Heart left ventricle (tissue), 13 donors: ENCODE results near the gene MYO6.

ENCODE experiments used
- POLR2A ChIP-seq, 2 donors: fragments of 450-650 bp; IDR thresholded peaks; one replicate each; pipeline ENCODE4 v1.6.1; 2017; ENCODE audit warnings: antibody characterized with exemption in 2 of 2, mild to moderate bottlenecking in 2 of 2, moderate library complexity in 2 of 2
- TF ChIP-seq, protein P1 (sequence below), 12 donors: fragments of 200-600 bp; sonication (generic) in 4 of 12; IDR thresholded peaks; one replicate each; pipeline versions ENCODE4 v1.5.0 to v1.8.0; 2018 to 2022; ENCODE audit warnings: antibody characterized with exemption in 12 of 12, mild to moderate bottlenecking in 5 of 12
- donor health status: ischemic (EF 13 %, LVEDD 7.1; RV severe dilation, severe dysfunction).
- donor health status: DM: no; HTN: yes; CAD: no.
- donor health status: DM: no; HTN: no; CAD: no.
- donor health status: ischemic (EF 25% LVEDD 6.9; RV normal size, moderate dysfunction).
- donor health status: ischemic (EF 25% LVEDD 5.7; RV mildly dilated, moderate dysfunction).
- donor health status: ischemic (EF 35%, LVEDD 5.7; RV mildly dilated, moderate dysfunction).
- donor health status: nonischemic (EF 11% LVEDD 7.7; RV severe dilation, severe dysfunction).
- donor health status: DM: yes; HTN: yes; CAD: no.
- donor health status: PGD.
- donor health status: ischemic (EF 29% LVEDD 5.4; RV normal size, mild dysfunction).
- donor health status: nonischemic (EF 23%, LVEDD 6.1; RV moderate dilation, normal function).

DNA sequence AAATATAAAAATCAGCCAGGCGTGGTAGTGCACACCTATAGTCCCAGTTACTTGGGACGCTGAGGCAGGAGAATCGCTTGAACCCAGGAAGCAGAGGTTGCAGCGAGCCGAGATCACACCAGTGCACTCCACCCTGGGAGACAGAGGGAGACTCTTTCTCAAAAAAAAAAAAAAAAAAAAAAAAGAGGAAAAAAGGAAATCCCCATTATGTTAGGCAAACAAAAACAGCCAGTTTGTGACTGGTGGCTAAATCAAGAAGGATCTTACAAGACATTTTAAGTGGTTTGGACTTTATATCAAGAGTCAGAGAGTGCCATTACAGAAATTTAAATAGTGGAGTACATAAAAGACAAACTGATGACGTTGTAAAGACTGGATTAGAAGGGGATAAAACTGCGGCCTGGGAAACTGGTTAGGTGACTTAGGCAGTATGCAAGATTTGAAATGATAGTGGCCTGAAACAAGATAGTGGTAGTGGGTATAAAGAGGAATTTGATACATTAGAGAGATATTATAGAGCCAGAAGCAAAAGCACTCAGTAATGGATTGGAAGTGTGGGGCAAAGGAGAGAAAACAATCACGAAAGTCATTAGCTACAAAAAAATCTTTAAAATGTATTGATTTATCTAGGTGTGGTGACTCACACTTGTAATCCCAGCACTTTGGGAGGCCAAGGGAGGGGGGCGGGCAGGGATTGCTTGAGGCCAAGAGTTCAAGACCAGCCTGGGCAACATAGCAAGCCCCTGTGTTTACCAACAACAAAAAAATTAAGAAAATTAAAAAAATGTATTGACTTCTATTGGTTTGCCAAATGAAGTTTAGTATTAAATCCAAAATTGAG is 1.7 kb upstream of the MYO6 start:
- TF ChIP-seq, protein P1, sequence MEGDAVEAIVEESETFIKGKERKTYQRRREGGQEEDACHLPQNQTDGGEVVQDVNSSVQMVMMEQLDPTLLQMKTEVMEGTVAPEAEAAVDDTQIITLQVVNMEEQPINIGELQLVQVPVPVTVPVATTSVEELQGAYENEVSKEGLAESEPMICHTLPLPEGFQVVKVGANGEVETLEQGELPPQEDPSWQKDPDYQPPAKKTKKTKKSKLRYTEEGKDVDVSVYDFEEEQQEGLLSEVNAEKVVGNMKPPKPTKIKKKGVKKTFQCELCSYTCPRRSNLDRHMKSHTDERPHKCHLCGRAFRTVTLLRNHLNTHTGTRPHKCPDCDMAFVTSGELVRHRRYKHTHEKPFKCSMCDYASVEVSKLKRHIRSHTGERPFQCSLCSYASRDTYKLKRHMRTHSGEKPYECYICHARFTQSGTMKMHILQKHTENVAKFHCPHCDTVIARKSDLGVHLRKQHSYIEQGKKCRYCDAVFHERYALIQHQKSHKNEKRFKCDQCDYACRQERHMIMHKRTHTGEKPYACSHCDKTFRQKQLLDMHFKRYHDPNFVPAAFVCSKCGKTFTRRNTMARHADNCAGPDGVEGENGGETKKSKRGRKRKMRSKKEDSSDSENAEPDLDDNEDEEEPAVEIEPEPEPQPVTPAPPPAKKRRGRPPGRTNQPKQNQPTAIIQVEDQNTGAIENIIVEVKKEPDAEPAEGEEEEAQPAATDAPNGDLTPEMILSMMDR (IDR thresholded peaks at IDR 0.05) = no peak
- TF ChIP-seq POLR2A (IDR thresholded peaks at IDR 0.05) = no peak
